ENCODE measurements around the gene MLST8. TPM values are rescaled to one million over a fixed set of nuclear protein-coding genes. Genes with fewer than 3 reads are reported as not detected.
"Not testable (repeated sequence)": the region's sequence is repeated elsewhere in the genome, so short reads cannot be mapped to it uniquely, and the experiment has no call there.

The MLST8 gene
- total RNA-seq, 1 donor from 2014 or later, result 56.4 TPM

- no peak overlapping the region for H3K27ac Mint-ChIP-seq
Measured at GRCh38 chr16:2197765-2198164, 7.5 kb upstream of the MLST8 start.

DNA sequence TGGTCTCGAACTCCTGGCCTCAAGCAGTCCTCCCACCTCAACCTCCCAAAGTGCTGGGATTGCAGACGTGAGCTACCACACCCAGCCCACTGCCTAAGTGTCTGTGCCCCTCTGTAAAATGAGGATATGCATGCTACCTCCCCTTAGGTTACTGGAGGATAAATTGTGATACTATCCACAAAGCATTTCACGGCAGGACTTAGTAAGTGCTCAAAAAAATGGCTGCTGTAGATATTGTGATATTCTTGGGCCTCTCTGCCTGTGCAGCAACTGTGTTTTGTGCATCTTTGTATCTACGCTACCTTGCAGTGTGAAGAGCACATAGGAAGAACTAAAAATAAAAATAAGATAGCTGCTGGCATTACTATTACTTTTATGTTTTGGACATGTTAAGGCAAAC, 7.0 kb upstream of the MLST8 start:
- Mint-ChIP-seq H3K27ac (no peak overlapping the region), H3K27me3 (ENCODE audit: low read depth) (peaks cover 49% of the 10 kb centered on the region)

More at GRCh38 chr16:2197765-2198164, 7.5 kb upstream of the MLST8 start:
- H3K4me1 Mint-ChIP-seq (ENCODE audit: low read depth), result no peaks in the 10 kb centered on the region
- no peaks in the 10 kb centered on the region for H3K9me3 Mint-ChIP-seq
- H3K4me3 Mint-ChIP-seq (ENCODE audit: low read depth), result no peak overlapping the region
- intact Hi-C loops (cut with micrococcal nuclease), result no loop called here
- DNase-seq (ENCODE audit: low spot score), result no peak
- H3K36me3 Mint-ChIP-seq (ENCODE audit: low read depth), result no peaks in the 10 kb centered on the region
- H3K27me3 Mint-ChIP-seq (ENCODE audit: low read depth), result peaks cover 49% of the 10 kb centered on the region

GRCh38 chr16:2199095-2199494, 6.2 kb upstream of the MLST8 start:
- intact Hi-C loops (cut with micrococcal nuclease), result no loop called here
- H3K4me1 Mint-ChIP-seq (ENCODE audit: low read depth), result peaks cover 2% of the 10 kb centered on the region
- no peak for DNase-seq (ENCODE audit: low spot score)
- no peaks in the 10 kb centered on the region for H3K36me3 Mint-ChIP-seq (ENCODE audit: low read depth)
- H3K9me3 Mint-ChIP-seq, result no peaks in the 10 kb centered on the region
- H3K4me3 Mint-ChIP-seq (ENCODE audit: low read depth), result no peak overlapping the region
- no peak overlapping the region for H3K27ac Mint-ChIP-seq
- peaks cover 47% of the 10 kb centered on the region for H3K27me3 Mint-ChIP-seq (ENCODE audit: low read depth)

More for the DNA sequence above, 7.0 kb upstream of the MLST8 start:
- H3K36me3 Mint-ChIP-seq (ENCODE audit: low read depth), result no peaks in the 10 kb centered on the region
- DNase-seq (ENCODE audit: low spot score), result no peak
- H3K4me1 Mint-ChIP-seq (ENCODE audit: low read depth), result no peaks in the 10 kb centered on the region
- peak overlapping the region; percentile 37 for H3K4me3 Mint-ChIP-seq (ENCODE audit: low read depth)
- intact Hi-C loops (cut with micrococcal nuclease), result no loop called here
- no peaks in the 10 kb centered on the region for H3K9me3 Mint-ChIP-seq

DNA sequence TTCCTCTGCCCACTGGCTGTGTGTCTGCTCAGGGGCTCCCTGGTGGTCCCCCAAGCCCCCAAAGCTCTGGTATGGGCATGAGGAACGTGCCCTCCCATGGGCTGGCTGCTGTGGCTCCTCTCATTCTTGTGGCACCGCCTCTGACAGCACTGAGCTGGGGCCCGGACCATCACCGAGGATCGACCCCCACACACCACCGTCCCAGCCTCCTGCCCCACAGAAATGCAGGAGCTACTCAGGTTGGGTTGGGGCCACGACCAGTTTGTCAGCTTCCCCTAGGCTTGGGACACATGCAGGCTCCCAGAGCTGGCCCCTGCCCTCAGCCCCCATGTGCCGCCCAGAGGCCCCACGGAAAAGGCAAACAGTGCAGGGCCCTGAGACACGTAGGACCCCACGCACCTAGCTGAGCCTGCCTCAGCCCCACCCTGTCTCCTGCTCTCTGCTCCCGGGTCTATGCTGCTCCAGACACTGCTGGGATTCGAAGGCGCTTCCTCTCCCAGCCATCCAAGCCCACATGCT, 5.6 kb upstream of the MLST8 start:
- H3K9me3 Mint-ChIP-seq, result no peaks in the 10 kb centered on the region
- DNase-seq (ENCODE audit: low spot score), result no peak
- no peaks in the 10 kb centered on the region for H3K36me3 Mint-ChIP-seq (ENCODE audit: low read depth)
- H3K4me3 Mint-ChIP-seq (ENCODE audit: low read depth), result no peak overlapping the region
- peaks cover 46% of the 10 kb centered on the region for H3K27me3 Mint-ChIP-seq (ENCODE audit: low read depth)
- intact Hi-C loops (cut with micrococcal nuclease), result no loop called here
- no peak overlapping the region for H3K27ac Mint-ChIP-seq
- peaks cover 6% of the 10 kb centered on the region for H3K4me1 Mint-ChIP-seq (ENCODE audit: low read depth)

DNA sequence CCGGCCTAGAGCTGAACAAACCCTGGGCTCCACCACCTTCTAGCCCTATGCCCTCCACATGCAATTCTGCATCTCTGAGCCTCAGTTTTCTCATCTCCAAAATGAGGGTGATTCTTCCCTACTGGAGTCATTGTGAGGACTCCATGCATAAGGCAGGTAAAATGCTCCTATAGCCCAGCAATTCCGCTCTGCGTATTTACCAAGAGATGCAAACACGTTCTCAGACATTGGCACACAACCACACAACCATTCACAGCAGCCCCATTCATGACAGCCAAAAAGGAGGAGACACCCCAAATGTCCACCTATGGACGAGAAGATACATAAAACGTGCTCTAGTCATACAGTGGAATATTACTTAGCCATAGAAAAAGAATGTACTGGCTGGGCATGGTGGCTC, 4.9 kb upstream of the MLST8 start:
- Mint-ChIP-seq H3K4me1 (ENCODE audit: low read depth) (peaks cover 8% of the 10 kb centered on the region), H3K36me3 (ENCODE audit: low read depth) (no peaks in the 10 kb centered on the region), H3K4me3 (ENCODE audit: low read depth) (no peak overlapping the region), H3K27me3 (ENCODE audit: low read depth) (peaks cover 40% of the 10 kb centered on the region), H3K9me3 (no peaks in the 10 kb centered on the region), H3K27ac (no peak overlapping the region)
- DNase-seq (ENCODE audit: low spot score), result no peak
- intact Hi-C loops (cut with micrococcal nuclease), result no loop called here

GRCh38 chr16:2203119-2203688, 2.0 kb upstream of the MLST8 start:
- Mint-ChIP-seq H3K4me3 (ENCODE audit: low read depth) (peak overlapping the region; percentile 50), H3K36me3 (ENCODE audit: low read depth) (peaks cover 19% of the 10 kb centered on the region), H3K4me1 (ENCODE audit: low read depth) (peaks cover 18% of the 10 kb centered on the region), H3K27me3 (ENCODE audit: low read depth) (peaks cover 28% of the 10 kb centered on the region)
- H3K27ac Mint-ChIP-seq; intact Hi-C loops (cut with micrococcal nuclease); DNase-seq (ENCODE audit: low spot score); H3K9me3 Mint-ChIP-seq: not testable (repeated sequence)

GRCh38 chr16:2204416-2205103, 694 bp upstream of the MLST8 start:
- peaks cover 18% of the 10 kb centered on the region for H3K27me3 Mint-ChIP-seq (ENCODE audit: low read depth)
- intact Hi-C loops (cut with micrococcal nuclease), result loop anchor here (1.0 kb wide), 1 partner anchor 19 kb away; the partner anchor contains the start of gene E4F1
- peak overlapping the region; percentile 81 for H3K4me3 Mint-ChIP-seq (ENCODE audit: low read depth)
- no peaks in the 10 kb centered on the region for H3K9me3 Mint-ChIP-seq
- peaks cover 18% of the 10 kb centered on the region for H3K4me1 Mint-ChIP-seq (ENCODE audit: low read depth)
- DNase-seq (ENCODE audit: low spot score), result no peak
- H3K36me3 Mint-ChIP-seq (ENCODE audit: low read depth), result peaks cover 26% of the 10 kb centered on the region
- H3K27ac Mint-ChIP-seq, result peak overlapping the region; percentile 24

GRCh38 chr16:2205967-2206313, 686 bp downstream of the MLST8 start:
- no peaks in the 10 kb centered on the region for H3K9me3 Mint-ChIP-seq
- peaks cover 18% of the 10 kb centered on the region for H3K4me1 Mint-ChIP-seq (ENCODE audit: low read depth)
- peaks cover 10% of the 10 kb centered on the region for H3K27me3 Mint-ChIP-seq (ENCODE audit: low read depth)
- H3K27ac Mint-ChIP-seq, result peak overlapping the region; percentile 69
- DNase-seq (ENCODE audit: low spot score), result no peak
- H3K36me3 Mint-ChIP-seq (ENCODE audit: low read depth), result peaks cover 26% of the 10 kb centered on the region
- intact Hi-C loops (cut with micrococcal nuclease), result loop anchor here (1.0 kb wide), 1 partner anchor 17 kb away; the partner anchor contains the start of gene E4F1
- H3K4me3 Mint-ChIP-seq (ENCODE audit: low read depth), result peak overlapping the region; percentile 74

- peaks cover 26% of the 10 kb centered on the region for H3K36me3 Mint-ChIP-seq (ENCODE audit: low read depth)
- intact Hi-C loops (cut with micrococcal nuclease), result no loop called here
- H3K27me3 Mint-ChIP-seq (ENCODE audit: low read depth), result peaks cover 10% of the 10 kb centered on the region
- peak overlapping the region; percentile 74 for H3K4me3 Mint-ChIP-seq (ENCODE audit: low read depth)
- no peaks in the 10 kb centered on the region for H3K9me3 Mint-ChIP-seq
- DNase-seq (ENCODE audit: low spot score), result no peak
- H3K27ac Mint-ChIP-seq, result peak overlapping the region; percentile 44
- peaks cover 18% of the 10 kb centered on the region for H3K4me1 Mint-ChIP-seq (ENCODE audit: low read depth)
Measured at GRCh38 chr16:2206420-2206779, 1.1 kb downstream of the MLST8 start.

DNA sequence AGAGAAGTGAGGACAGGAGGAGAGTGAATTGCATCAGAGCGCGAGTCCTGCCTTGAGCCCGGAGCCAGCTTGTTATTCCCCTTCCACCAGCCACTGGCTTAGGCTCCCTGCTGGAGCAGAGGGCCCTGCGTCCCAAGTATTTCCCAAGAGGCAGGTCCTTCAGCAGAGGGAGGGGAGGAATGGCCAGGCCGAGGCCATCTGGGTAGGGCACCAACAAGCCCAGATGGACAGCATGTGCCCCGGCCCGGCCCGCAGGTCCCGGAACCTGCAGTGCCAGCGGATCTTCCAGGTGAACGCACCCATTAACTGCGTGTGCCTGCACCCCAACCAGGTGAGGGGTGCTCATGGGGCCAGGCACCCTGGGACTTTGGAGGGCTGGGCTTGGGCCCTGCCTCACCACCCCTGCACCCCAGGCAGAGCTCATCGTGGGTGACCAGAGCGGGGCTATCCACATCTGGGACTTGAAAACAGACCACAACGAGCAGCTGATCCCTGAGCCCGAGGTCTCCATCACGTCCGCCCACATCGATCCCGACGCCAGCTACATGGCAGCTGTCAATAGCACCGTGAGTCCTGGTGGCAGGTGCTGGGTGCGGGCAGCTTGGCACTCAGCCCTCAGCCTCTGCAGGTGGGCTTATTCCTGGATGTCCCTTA, 1.7 kb downstream of the MLST8 start:
- no peak for DNase-seq (ENCODE audit: low spot score)
- Mint-ChIP-seq H3K27ac (peak overlapping the region; percentile 25), H3K9me3 (no peaks in the 10 kb centered on the region), H3K4me3 (ENCODE audit: low read depth) (peak overlapping the region; percentile 74), H3K4me1 (ENCODE audit: low read depth) (peaks cover 19% of the 10 kb centered on the region), H3K36me3 (ENCODE audit: low read depth) (peaks cover 30% of the 10 kb centered on the region), H3K27me3 (ENCODE audit: low read depth) (peaks cover 6% of the 10 kb centered on the region)
- intact Hi-C loops (cut with micrococcal nuclease), result no loop called here

- Mint-ChIP-seq H3K4me3 (ENCODE audit: low read depth) (peak overlapping the region; percentile 64), H3K9me3 (no peaks in the 10 kb centered on the region), H3K36me3 (ENCODE audit: low read depth) (peaks cover 38% of the 10 kb centered on the region), H3K27me3 (ENCODE audit: low read depth) (no peaks in the 10 kb centered on the region), H3K27ac (peak overlapping the region; percentile 25), H3K4me1 (ENCODE audit: low read depth) (peaks cover 25% of the 10 kb centered on the region)
- intact Hi-C loops (cut with micrococcal nuclease), result no loop called here
- DNase-seq (ENCODE audit: low spot score), result no peak
Measured at GRCh38 chr16:2207872-2208271, 2.6 kb downstream of the MLST8 start.

GRCh38 chr16:2208308-2208707, 3.1 kb downstream of the MLST8 start:
- Mint-ChIP-seq H3K9me3 (no peaks in the 10 kb centered on the region), H3K27me3 (ENCODE audit: low read depth) (no peaks in the 10 kb centered on the region), H3K4me3 (ENCODE audit: low read depth) (no peak overlapping the region), H3K27ac (no peak overlapping the region), H3K4me1 (ENCODE audit: low read depth) (peaks cover 28% of the 10 kb centered on the region), H3K36me3 (ENCODE audit: low read depth) (peaks cover 43% of the 10 kb centered on the region)
- no peak for DNase-seq (ENCODE audit: low spot score)
- intact Hi-C loops (cut with micrococcal nuclease), result no loop called here

DNA sequence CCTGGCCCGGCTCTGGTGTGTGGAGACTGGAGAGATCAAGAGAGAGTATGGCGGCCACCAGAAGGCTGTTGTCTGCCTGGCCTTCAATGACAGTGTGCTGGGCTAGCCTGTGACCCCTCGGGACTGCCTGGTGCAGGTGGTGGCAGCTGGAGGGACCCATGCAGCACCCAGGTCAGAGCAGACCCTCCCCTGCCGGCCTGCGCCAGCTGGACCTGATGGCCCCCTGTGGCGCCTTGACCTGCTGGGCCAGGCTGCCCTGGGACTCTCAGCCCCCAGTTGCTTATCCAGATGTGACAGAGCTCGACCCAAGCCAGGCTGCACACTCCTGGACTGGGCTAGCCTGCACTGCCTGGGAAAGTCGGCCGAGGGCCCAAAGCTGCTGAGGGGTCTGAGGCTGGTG, 3.5 kb downstream of the MLST8 start:
- Mint-ChIP-seq H3K27me3 (ENCODE audit: low read depth) (no peaks in the 10 kb centered on the region), H3K27ac (no peak overlapping the region), H3K36me3 (ENCODE audit: low read depth) (peaks cover 47% of the 10 kb centered on the region), H3K4me1 (ENCODE audit: low read depth) (peaks cover 29% of the 10 kb centered on the region), H3K4me3 (ENCODE audit: low read depth) (no peak overlapping the region), H3K9me3 (no peaks in the 10 kb centered on the region)
- DNase-seq (ENCODE audit: low spot score), result no peak
- intact Hi-C loops (cut with micrococcal nuclease), result no loop called here

Data from activated T-helper 2 cell treated with anti-CD3 and anti-CD28 coated beads, Interferon-gamma antibody, Interleukin-2, Interleukin-4, amounts not matched to agents 10 μg/mL and 5 μg/mL and 100 μg/mL, durations not matched to agents 14 hours and 24 hours and 36 hours (primary cell).